ENCODE data around the gene YIPF5. TPM values are rescaled to one million over a fixed set of nuclear protein-coding genes. Genes with fewer than 3 reads are reported as not detected.

YIPF5 gene
- total and polyA plus RNA-seq, 2 of the 4 experiments (the other 2 are of a cell fraction), result 64.4 to 172 TPM

- H4K91ac ChIP-seq (ENCODE audit: insufficient read depth, low read depth, low read length), result no peak overlapping the region
- no peaks in the 10 kb centered on the region for H3K79me1 ChIP-seq (ENCODE audit: low read depth in 1 of 2, low read length in 2 of 2)
- in situ Hi-C loops (cut with MboI; ENCODE audit: low sequenced_read_pairs) (loop anchor here (10.0 to 25.0 kb wide), 3 partner anchors 1131 to 1849 kb away; no protein-coding TSS in a partner anchor), dilution Hi-C loops (cut with HindIII; ENCODE audit: low sequenced_read_pairs, unreplicated experiment) (no loop called here), intact Hi-C loops (cut with micrococcal nuclease) (loop anchor here (2.0 to 10.0 kb wide), 4 partner anchors 493 to 1919 kb away; no protein-coding TSS in a partner anchor)
- H3K27me3 ChIP-seq (ENCODE audit: control insufficient read depth, insufficient read depth, low read length), result peaks cover 16% of the 10 kb centered on the region
- no peak overlapping the region for H2AFZ ChIP-seq (replicated peaks; ENCODE audit: low read length, poor library complexity)
- H2AK9ac ChIP-seq (replicated peaks; ENCODE audit: low read depth, low read length, poor library complexity), result no peak overlapping the region
- H3K56ac ChIP-seq (ENCODE audit: extremely low read depth, insufficient read depth, low read length), result no peak overlapping the region
- no peak overlapping the region for H2BK20ac ChIP-seq (ENCODE audit: low read depth, low read length)
- H3K9me3 ChIP-seq (ENCODE audit: control insufficient read depth, insufficient read depth, low read length), result no peaks in the 10 kb centered on the region
- H3K36me3 ChIP-seq (ENCODE audit: control insufficient read depth, insufficient read depth, low read length), result no peaks in the 10 kb centered on the region
- H2AK5ac ChIP-seq (ENCODE audit: low read depth, low read length), result no peak overlapping the region
- no peak overlapping the region for H4K8ac ChIP-seq (ENCODE audit: low read depth in 2 of 2, low read length in 2 of 2)
- H3K9ac ChIP-seq (ENCODE audit: low read depth, low read length), result no peak overlapping the region
- no peak overlapping the region for H3K23ac ChIP-seq (ENCODE audit: low read depth, low read length)
- no peak overlapping the region for H3K14ac ChIP-seq (replicated peaks; ENCODE audit: low read depth, low read length)
- H3K4me3 ChIP-seq (ENCODE audit: insufficient read depth, low read depth, low read length), result no peak overlapping the region
- ChIA-PET POLR2A (ENCODE audit: unreplicated experiment) (no interaction called here), CTCF (interaction anchor here (0.6 kb wide), 1 partner anchor 115 kb away, joined by 3 read pairs; no protein-coding TSS in a partner anchor)
- 0 out of 2 replicates have a peak, but pooled peaks cover 2% of the 10 kb centered on the region for H3K4me1 ChIP-seq (ENCODE audit: control insufficient read depth, insufficient read depth, low read length)
- no peak overlapping the region for H4K5ac ChIP-seq (ENCODE audit: low read depth, low read length)
- WGBS, 2 experiments (ENCODE audit: extremely low coverage in 2 of 2, insufficient read length in 1 of 2), result no CpG with 5 or more reads among the region's 2 CpGs
- ATAC-seq (ENCODE audit: low read depth), result peak; percentile 25; the same call in 1 of the 2 replicates
- H3K4ac ChIP-seq (ENCODE audit: low read depth, low read length), result no peak overlapping the region
- no peak overlapping the region for H3K27ac ChIP-seq (ENCODE audit: insufficient read depth, low read length)
- TF ChIP-seq MAFK (IDR thresholded peaks at IDR 0.05; ENCODE audit: low read depth, low read length), result no peak
- TF ChIP-seq CHD1 (IDR thresholded peaks at IDR 0.05; ENCODE audit: low read depth, low read length), result no peak
- peak; percentile 80 for TF ChIP-seq MAZ (IDR thresholded peaks at IDR 0.05; ENCODE audit: borderline replicate concordance, low read depth, low read length)
- TF ChIP-seq SMC3 (IDR thresholded peaks at IDR 0.05; ENCODE audit: low read depth, low read length), result peak; percentile 7; the same call in 1 of the 2 replicates
- BruUV-seq (replicated peaks), result no TSS peak
- no peak overlapping the region for H2BK5ac ChIP-seq (ENCODE audit: low read depth, low read length, poor library complexity, severe bottlenecking)
- H3K9me1 ChIP-seq (ENCODE audit: insufficient read depth, low read length), result no peaks in the 10 kb centered on the region
- H3K4me2 ChIP-seq (ENCODE audit: low read depth, low read length), result peak overlapping the region; percentile 7; the same call in 1 of the 2 replicates
- H4K20me1 ChIP-seq (ENCODE audit: insufficient read depth, low read length), result no peaks in the 10 kb centered on the region
- H2BK120ac ChIP-seq (ENCODE audit: low read depth, low read length), result no peak overlapping the region
- H3K18ac ChIP-seq (ENCODE audit: low read depth, low read length), result no peak overlapping the region
- H2BK15ac ChIP-seq (ENCODE audit: low read depth, low read length), result no peak overlapping the region
- peak; percentile 51 for DNase-seq
Observed at GRCh38 chr5:144206141-144206540, 35.7 kb upstream of the YIPF5 start.

Measured in IMR-90 (cell line).